NCI-H146 treated with DMSO at 0.1 percent for 48 hours (cell line): Measurements from ENCODE around the gene GNB3.
"Not testable (repeated sequence)": the region's sequence is repeated elsewhere in the genome, so short reads cannot be mapped to it uniquely, and the experiment has no call there.

ENCODE experiments used
- DNase-seq: peaks from one replicate; lab custom pipeline; 2025; ENCODE audit not compliant: unreplicated experiment; lab: John Stamatoyannopoulos, UW

Gene GNB3

DNA sequence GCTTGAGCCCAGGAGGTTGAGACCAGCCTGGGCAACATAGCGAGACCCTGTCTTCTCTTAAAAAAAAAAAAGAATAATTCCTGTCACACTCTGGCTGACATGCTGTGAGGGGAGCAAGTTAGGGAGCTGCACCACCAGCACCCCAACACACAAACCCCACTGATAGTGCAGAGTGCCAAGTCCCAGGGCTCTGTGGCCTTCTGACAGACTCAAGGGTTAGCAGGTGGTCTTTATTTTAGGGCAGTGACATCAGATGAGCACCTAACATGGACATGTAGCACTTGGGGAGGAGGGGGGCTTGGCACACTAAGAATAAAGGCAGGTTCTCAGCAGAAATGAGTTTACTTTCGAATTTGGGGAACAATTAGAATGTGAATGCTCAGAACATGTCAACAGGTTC lies 18.1 kb downstream of the GNB3 start:
- no peak for DNase-seq

DNA sequence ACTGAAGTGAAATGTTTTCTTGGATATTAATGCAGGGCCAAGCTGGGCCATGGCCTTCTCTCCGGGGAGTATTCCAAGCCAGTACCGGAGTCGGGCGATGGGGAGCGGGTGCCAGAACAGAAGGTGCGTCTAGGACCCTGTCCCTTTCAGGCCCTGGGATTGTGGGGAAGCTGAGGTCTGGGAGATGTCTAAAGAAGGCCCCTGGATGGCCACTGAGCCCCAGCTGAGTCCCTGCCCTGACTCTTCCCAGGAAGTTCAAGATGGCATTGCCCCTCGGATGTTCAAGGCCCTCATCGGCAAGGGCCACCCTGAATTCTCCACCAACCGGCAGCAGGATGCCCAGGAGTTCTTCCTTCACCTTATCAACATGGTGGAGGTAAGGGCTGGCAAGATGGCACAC lies 19.4 kb downstream of the GNB3 start:
- no peak for DNase-seq

DNA sequence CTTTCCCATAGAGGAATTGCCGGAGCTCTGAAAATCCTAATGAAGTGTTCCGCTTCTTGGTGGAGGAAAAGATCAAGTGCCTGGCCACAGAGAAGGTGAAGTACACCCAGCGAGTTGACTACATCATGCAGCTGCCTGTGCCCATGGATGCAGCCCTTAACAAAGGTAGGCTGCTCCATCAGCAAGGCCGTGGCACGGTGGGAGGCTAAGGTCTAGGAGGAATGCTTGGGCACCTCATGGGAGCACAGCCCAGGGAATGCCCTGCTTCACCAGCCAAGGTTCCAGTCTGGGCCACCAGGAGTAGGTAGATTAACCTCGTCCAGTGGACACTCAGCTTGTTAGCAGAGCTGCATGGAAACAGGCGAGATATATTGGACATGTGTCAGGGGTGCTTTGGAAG lies 20.2 kb downstream of the GNB3 start:
- DNase-seq, result no peak

DNA sequence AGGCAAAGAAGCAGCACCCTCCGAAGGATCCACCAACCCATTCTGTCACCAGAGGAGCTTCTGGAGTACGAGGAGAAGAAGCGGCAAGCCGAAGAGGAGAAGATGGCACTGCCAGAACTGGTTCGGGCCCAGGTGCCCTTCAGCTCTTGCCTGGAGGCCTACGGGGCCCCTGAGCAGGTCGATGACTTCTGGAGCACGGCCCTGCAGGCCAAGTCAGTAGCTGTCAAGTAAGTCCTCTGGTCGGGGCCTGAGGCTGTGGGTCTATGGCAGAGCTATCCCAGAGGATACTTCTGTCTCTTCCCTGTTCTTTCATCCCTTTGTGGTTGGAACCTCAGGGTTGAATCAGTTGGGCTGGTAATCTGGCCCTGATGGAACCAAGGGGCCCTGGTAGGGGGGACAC lies 20.7 kb downstream of the GNB3 start:
- no peak for DNase-seq

DNA sequence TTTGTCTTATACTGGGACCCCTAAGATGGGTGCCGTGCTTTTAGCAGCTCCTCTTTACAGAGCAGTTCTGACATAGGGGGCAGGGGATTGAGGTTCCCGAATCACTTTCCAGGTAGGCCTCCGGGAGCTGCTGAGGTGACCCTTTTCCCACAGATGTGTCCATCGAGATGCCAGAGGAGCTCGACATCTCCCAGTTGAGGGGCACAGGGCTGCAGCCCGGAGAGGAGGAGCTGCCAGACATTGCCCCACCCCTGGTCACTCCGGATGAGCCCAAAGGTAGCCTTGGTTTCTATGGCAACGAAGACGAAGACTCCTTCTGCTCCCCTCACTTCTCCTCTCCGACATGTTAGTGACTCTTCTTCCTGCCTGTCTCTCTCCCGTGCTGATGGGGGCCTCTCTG lies 22.3 kb downstream of the GNB3 start:
- DNase-seq, result no peak

DNA sequence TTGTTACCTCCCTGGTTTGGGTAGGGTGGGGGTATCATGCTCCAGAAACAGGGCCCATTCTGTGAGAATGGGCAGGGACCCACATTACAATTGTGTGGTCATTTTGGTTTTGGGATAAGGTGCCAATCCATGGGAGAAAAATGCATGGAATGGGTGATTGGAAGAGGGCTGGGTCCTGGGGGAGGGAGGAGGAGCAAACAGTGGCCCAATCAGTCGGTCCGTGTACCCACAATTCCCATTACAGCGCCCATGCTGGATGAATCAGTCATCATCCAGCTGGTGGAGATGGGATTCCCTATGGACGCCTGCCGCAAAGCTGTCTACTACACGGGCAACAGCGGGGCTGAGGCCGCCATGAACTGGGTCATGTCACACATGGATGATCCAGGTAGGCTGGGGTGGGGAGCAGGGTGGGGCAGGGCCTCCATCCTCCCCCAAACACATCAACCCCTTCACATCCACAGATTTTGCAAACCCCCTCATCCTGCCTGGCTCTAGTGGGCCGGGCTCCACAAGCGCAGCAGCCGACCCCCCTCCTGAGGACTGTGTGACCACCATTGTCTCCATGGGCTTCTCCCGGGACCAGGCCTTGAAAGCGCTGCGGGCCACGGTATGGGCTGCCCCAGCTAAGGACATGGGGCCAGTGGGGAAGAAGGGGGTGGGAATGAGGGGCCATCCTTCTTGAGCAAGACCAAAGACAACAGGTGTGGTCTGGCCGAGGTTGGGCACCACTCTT lies 23.0 kb downstream of the GNB3 start:
- no peak for DNase-seq

DNA sequence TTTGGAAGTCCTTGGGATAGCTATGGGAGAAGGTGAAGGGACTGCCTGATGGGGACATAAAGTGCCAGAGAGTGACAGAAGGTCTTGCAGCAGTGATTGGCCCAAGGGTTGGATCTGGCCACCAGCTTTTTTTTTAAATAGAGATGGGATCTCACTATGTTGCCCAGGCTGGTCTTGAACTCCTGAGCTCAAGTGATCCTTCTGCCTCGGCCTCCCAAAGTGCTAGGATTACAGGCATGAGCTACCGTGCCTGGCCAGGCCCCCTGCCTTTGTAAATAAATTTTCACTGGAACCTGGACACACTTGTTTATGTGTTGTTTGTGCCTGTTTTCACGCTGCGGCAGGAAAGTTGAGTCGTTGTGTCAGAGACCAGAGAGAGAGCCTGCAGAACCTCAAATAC lies 24.6 kb downstream of the GNB3 start:
- not testable (repeated sequence) for DNase-seq

DNA sequence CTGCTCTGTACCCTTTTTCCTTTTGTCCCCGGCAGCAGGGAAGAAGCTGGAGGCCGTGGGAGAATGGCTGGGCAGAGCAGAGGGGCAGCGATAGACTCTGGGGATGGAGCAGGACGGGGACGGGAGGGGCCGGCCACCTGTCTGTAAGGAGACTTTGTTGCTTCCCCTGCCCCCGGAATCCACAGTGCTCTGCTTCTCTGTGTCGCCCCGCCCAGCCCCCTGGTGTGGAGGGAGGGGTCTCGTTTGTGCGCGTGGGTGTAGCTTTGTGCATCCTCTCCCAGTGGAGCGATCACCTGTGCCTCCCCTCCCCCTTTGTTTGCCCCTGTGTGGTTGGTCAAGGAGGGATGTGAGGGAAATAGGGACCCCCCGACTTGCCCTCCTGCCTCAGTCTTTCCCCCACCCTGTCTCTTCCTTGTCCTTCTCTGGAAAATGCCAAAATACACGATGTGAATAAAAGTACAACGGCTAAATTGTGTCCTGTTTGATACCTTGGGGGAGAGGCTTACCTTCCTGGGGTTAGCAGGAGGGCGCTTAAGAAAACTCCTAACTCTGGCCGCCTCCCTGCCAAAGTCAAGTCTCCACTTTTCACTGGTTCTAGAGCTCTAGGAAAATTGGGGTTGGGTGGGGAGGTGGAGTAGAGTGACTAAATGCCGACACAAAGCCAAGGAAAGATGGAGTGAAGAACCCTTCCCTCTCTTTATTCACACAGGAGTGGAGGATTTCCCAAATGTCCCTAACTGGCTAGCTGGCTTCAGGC lies 25.6 kb downstream of the GNB3 start:
- no peak for DNase-seq

DNA sequence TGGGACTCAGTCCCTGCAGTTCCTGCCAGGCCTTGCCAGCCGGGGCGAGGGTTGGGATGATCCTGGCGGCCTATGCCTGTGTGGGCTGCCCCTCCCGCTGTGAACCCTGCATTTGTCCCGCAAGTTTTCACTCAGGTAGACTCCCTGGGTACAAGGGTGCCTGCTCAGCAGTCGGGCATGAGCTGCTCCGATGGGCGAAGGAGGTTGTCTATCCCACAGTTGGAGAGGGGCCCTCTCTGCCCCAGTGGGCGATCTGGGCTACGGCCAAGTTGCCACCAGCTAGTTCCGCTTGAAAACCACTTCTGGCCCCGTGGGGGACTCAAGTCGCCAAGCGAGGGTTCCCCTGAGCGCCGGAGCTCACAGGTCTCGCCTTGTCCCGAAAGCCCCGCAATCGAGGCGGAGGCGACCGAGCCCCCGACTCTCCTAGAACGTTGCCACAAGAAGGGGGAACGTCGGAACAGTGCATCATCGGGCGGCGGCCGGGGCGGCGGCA lies 26.2 kb downstream of the GNB3 start:
- no peak for DNase-seq

DNA sequence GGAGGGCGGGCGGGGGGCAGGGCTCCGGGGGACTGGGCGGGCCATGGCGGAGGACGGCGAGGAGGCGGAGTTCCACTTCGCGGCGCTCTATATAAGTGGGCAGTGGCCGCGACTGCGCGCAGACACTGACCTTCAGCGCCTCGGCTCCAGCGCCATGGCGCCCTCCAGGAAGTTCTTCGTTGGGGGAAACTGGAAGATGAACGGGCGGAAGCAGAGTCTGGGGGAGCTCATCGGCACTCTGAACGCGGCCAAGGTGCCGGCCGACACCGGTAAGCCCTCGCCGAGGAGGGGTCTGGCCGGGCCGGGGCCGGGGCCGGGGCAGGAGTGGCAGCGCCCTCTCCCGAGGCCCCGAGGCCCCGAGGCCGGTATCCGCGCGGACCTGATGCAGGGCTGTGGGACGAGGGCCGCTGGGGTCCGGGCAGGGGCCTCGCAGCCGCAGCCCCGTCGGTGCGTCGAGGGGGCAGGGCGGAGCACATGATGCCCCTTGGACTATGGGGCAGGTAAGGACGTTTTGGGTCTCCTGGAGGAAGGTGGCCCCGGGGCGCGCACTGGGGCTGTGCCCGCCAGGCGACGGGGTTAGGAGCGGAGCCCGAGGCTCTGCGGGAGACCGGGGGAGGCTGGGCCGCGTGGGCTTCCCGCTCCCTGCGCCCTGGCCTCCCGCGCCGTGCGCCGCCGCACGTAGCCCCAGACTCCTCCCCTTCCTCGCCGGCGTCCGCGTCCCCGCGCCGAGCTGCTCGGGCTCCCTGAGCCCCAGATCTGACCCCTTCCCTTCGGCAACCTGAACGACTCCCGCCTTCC lies 26.9 kb downstream of the GNB3 start, which contains the start of gene TPI1:
Gene TPI1, plus strand, starts transcription at position 119 of the 798 bp plus-strand sequence. Its CDS starts 36 bp downstream, at position 155.
- peak; percentile 83 for DNase-seq

DNA sequence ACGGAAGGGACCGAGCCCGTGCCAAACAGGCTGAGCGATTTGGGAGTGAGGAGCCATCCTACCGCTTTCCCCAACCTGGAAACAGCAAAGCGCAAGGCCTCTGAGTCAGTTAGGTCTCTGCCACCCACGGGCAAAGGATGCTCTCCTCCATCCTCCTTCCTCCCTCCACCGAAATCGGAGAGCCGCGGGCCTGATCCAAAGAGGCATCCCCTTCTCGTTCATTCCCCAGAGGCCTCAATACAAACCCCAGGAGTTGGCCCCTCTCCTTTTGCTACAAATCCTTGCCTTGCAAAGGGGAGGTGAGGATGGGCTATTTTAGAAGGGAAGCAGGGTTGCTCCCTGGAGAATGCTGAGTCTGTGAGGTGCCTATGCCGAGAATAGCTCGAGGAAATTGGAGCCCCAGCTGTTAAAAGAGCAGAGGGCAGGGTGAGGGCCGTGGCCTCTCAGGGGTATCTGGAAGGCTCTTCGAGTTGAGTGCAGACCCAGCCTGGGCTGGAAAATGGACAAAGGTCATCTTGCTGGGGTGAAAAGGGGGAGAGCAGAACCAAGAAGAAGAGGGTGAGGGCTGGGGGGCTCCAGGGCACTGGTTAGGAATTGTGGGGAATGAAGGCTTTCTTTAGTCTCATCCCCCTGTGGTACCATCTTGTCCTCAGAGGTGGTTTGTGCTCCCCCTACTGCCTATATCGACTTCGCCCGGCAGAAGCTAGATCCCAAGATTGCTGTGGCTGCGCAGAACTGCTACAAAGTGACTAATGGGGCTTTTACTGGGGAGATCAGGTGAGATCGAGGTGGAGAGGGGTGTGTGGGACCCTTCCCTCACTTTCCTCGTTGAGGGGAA lies 27.7 kb downstream of the GNB3 start:
- no peak for DNase-seq

DNA sequence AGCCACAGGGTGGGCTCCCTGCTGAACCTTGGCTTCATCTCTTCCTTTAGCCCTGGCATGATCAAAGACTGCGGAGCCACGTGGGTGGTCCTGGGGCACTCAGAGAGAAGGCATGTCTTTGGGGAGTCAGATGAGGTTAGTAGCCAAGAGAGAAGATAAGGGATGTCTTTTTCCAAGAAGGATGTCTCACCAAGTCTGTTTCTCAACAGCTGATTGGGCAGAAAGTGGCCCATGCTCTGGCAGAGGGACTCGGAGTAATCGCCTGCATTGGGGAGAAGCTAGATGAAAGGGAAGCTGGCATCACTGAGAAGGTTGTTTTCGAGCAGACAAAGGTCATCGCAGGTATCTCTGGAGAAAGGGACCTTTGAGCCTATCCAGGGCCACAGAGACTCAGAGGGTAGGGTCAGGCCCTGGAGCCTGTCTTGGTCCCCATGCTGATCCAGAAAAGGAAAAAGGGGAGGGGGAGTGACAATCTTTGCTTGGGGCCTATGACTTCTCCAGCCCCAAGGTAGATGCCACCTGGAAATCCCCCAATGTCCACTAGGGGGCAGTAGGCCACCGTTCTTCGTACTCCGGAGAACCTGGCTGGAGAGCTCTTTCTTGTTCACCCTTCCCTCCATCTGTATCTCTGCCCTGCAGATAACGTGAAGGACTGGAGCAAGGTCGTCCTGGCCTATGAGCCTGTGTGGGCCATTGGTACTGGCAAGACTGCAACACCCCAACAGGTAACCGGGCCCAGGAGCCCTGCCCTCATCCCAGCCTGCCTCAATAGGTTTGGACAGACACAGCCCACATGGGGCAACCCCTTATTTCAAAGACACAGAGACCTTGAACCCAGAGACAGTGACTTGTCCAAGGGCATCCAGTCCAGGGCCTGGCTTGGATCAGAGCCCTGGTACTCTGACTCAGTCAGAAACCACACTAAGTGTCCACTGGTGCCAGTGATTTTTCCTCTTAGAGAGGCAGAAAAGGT lies 28.6 kb downstream of the GNB3 start:
- peak; percentile 82 for DNase-seq

DNA sequence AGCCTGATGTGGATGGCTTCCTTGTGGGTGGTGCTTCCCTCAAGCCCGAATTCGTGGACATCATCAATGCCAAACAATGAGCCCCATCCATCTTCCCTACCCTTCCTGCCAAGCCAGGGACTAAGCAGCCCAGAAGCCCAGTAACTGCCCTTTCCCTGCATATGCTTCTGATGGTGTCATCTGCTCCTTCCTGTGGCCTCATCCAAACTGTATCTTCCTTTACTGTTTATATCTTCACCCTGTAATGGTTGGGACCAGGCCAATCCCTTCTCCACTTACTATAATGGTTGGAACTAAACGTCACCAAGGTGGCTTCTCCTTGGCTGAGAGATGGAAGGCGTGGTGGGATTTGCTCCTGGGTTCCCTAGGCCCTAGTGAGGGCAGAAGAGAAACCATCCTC lies 29.6 kb downstream of the GNB3 start:
- DNase-seq, result not testable (repeated sequence)

DNA sequence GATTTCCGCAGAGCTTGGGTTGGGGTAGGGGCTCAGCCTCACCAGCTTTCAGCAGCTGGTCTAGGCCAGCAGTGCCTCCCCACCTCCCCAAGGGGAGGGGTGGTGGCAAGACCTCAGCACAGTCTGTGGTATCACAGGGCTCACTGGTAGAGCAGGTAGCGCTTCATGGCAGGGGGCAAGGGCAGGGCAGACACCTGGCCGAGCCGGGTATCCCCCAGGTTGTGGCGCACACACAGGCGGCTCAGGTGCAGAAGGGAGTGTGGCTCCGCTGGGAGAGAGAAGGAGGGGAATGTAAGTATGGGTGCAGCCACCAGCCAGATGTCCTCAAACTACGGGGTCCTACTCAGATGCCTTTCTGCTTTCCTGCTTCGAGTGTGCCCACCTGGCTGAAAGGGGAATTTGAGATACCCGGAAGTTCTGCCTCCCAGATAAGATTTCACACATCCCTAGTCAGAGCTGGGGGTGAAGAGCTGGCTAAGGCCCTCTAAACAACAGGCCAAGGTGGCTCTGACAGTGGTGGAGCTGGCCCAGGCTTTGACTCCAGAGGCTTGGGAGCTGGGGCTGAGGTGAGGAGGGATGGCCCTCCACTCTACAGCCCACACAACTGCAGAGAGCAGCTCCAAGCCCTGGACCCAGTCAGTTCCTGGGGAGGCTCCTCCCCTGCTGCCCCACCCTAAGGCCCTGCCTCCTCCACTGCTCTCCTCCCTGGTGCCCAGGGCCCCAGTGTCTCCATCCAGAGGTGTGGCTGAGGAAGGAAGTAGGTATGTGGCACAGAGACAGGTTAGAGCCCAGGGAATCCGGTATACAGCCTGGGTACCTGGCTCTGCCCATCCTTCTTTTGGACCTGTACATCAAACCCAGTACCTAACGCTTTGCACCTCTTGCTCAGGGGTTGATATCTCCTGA lies 30.6 kb downstream of the GNB3 start:
- DNase-seq, result peak; percentile 15

DNA sequence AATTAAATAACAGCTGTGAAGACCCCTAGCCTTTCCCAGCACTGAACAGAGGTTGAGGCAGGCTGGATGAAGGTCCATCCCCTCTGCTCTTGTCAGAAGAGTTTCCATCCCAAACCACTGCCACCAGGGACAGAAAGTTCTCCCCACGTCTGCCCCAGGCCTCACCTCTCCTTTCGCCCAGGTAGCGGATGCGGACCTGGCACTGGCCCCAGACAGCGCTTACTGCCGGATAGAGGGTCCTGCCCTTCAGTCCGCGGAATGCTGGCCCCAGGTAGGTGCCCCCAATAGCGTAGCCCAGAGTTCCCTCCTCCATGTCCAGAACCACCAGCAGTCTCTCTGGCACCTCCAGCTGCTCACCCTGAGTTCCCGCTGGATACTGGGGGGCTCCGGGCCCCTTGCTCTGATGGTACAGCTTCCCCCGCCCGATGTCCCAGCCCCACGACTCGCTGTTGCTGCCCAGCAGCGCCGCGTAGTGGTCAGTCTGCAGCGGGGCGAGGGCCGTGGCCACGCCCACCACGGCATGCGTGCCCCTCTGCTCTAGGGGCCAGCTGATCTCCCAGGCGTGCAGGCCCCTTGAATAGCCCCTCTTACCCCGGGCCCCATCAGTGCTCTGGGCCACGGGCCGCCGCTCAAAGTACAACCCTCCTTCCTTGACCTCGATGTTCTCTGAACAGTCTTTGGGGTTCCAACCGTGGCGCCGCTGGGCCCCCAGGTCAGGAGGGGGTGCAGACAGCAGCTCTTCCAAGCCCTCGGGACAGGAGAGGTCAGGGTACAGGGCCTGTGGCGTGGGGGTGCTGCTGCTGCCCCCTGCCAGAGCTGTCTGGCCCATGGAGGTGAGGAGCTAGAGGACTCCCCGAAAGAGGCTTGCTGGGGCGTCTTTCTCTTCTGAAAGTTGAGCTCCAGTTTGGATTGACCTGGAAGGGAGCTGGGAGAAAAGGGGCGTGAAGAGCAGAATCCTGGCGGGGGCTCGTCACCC lies 31.6 kb downstream of the GNB3 start:
- peak; percentile 60 for DNase-seq

DNA sequence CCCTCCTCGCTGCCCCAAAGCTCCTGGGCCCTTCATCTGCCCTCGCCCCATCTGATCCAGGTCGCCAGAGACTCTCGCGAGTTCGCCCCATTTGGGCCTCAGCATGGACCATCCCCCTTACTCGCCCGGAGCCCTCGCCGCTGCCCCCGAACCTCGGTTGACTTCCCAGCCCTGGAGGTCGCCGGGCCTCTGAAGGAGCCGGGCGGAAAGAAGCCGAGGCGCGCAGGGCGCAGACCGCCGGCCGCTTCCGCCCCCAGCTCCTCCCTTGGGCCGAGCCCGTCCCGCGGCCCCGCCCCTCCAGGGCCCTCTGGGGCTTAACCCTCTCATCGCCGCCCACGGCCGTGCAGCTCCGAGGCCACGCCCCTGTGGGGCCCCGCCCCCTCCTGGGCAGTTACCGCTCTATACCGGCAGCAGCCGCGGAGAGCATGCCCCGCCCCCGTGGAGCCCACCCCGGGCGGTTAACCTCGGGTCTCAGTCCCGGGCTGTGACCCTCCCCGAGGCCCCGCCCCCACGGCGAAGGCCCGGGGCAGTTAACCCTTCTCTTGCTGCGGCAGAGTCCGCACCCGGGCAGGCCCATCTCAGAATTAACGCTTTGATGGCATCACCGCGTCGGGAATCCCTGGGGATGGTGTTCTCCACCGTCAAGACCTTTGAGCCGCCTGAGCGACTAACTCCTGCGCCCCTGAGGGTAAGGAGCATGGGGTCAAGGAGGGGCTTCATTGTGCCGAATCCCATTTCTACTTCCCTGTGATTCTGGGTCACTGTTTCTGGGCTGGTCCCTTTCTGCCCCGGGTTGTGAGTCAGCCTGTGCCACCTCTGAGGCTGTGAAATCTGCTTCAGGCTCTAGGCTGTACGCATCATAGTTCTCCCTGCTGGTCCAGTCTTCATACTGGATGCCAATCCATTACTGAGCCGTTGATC lies 32.6 kb downstream of the GNB3 start, which contains the start of gene SPSB2:
Gene SPSB2, minus strand, starts transcription at position 210 of the 921 bp plus-strand sequence. CDS start 402 bp downstream, outside the sequence.
- peak; percentile 97 for DNase-seq
